Measurements from ENCODE around the gene SLC38A3.
"Not testable (repeated sequence)": the region's sequence is repeated elsewhere in the genome, so short reads cannot be mapped to it uniquely, and the experiment has no call there.

SLC38A3 gene

GRCh38 chr3:50192689-50193141 lies 12.4 kb upstream of the SLC38A3 start:
- peak; percentile 71 to 83 for DNase-seq

- DNase-seq = no peak
Measured at GRCh38 chr3:50193286-50193685, 11.8 kb upstream of the SLC38A3 start.

GRCh38 chr3:50193746-50194127 lies 11.3 kb upstream of the SLC38A3 start:
- DNase-seq = no peak

- peak; percentile 80 to 93 for DNase-seq
Measured at GRCh38 chr3:50194128-50194902, 10.8 kb upstream of the SLC38A3 start.

- DNase-seq = peak; percentile 15 to 16
Measured at GRCh38 chr3:50194903-50195500, 10.1 kb upstream of the SLC38A3 start.

GRCh38 chr3:50195501-50196252 lies 9.4 kb upstream of the SLC38A3 start:
- DNase-seq = no peak

- DNase-seq = no peak
Measured at GRCh38 chr3:50196253-50196801, 8.7 kb upstream of the SLC38A3 start.

- no peak for DNase-seq
Measured at GRCh38 chr3:50201573-50202315, 3.3 kb upstream of the SLC38A3 start.

- no peak for DNase-seq
Measured at GRCh38 chr3:50202353-50203112, 2.5 kb upstream of the SLC38A3 start.

GRCh38 chr3:50203113-50203808 lies 1.8 kb upstream of the SLC38A3 start:
- no peak for DNase-seq

- DNase-seq = no peak
Measured at GRCh38 chr3:50203809-50204803, 965 bp upstream of the SLC38A3 start.

GRCh38 chr3:50205413-50206276 lies 574 bp downstream of the SLC38A3 start:
- DNase-seq = peak in 1 of 2 experiments; percentile 39

- DNase-seq = no peak
Measured at GRCh38 chr3:50207359-50208042, 2.4 kb downstream of the SLC38A3 start.

- no peak for DNase-seq
Measured at GRCh38 chr3:50208677-50209344, 3.7 kb downstream of the SLC38A3 start.

- no peak for DNase-seq
Measured at GRCh38 chr3:50210176-50210509, 5.1 kb downstream of the SLC38A3 start.

- DNase-seq = no peak
Measured at GRCh38 chr3:50210510-50211367, 5.7 kb downstream of the SLC38A3 start.

- DNase-seq = not testable (repeated sequence)
Measured at GRCh38 chr3:50211368-50211717, 6.3 kb downstream of the SLC38A3 start.
